BE2C (cell line): Measurements from ENCODE around the gene NUAK1.

ENCODE experiments used
- DNase-seq: peaks from one replicate; pipeline ENCODE4 v3.0.0-alpha.2; 2020
- H3K27me3 ChIP-seq: fragments of 250-450 bp; sonication (Bioruptor Pico); 2 replicates; pipeline ENCODE4 v1.5.1; 2020; ENCODE audit warnings: mild to moderate bottlenecking
- H3K36me3 ChIP-seq: fragments of 250-450 bp; sonication (Bioruptor Pico); 2 replicates; pipeline ENCODE4 v1.5.1; 2020; ENCODE audit warnings: mild to moderate bottlenecking
- H3K4me1 ChIP-seq: fragments of 250-450 bp; sonication (Bioruptor Pico); 2 replicates; pipeline ENCODE4 v1.5.1; 2020
- H3K4me3 ChIP-seq: 2 replicates; pipeline ENCODE4 v1.5.1; 2011; ENCODE audit warnings: low read depth, low read length
- H3K9me3 ChIP-seq: fragments of 250-450 bp; sonication (Bioruptor Pico); 2 replicates; pipeline ENCODE4 v1.5.1; 2020
- CTCF ChIP-seq: IDR thresholded peaks from 2 replicates; pipeline ENCODE4 v1.5.1; 2012; ENCODE audit warnings: mild to moderate bottlenecking, low read depth, low read length

NUAK1 gene

DNA sequence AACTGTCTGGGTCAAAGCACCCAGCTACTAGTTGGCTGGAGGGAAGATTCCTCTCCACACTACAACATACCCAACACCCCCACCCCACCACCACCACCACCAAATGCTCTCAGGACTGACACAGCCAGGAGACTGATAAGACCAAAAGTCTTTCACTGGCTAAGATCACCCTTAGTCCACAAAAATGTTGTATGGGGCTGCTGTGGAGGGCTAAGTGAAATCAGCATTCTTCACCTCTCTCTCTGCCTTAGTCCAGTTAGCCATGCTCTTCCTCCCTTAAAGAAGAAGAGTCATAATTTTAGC is 106.2 kb downstream of the NUAK1 start:
- H3K4me1 ChIP-seq: no peaks in the 10 kb centered on the region
- TF ChIP-seq CTCF: no peak
- H3K9me3 ChIP-seq: no peaks in the 10 kb centered on the region
- H3K27me3 ChIP-seq: no peaks in the 10 kb centered on the region; the same call in 1 of the 2 replicates
- no peak for DNase-seq
- no peak overlapping the region for H3K4me3 ChIP-seq
- no peaks in the 10 kb centered on the region for H3K36me3 ChIP-seq

GRCh38 chr12:106031761-106032622 is 106.8 kb downstream of the NUAK1 start:
- no peaks in the 10 kb centered on the region for H3K9me3 ChIP-seq
- no peak for DNase-seq
- H3K27me3 ChIP-seq: no peaks in the 10 kb centered on the region; the same call in 1 of the 2 replicates
- H3K4me1 ChIP-seq: no peaks in the 10 kb centered on the region
- no peaks in the 10 kb centered on the region for H3K36me3 ChIP-seq
- TF ChIP-seq CTCF: no peak
- no peak overlapping the region for H3K4me3 ChIP-seq

DNA sequence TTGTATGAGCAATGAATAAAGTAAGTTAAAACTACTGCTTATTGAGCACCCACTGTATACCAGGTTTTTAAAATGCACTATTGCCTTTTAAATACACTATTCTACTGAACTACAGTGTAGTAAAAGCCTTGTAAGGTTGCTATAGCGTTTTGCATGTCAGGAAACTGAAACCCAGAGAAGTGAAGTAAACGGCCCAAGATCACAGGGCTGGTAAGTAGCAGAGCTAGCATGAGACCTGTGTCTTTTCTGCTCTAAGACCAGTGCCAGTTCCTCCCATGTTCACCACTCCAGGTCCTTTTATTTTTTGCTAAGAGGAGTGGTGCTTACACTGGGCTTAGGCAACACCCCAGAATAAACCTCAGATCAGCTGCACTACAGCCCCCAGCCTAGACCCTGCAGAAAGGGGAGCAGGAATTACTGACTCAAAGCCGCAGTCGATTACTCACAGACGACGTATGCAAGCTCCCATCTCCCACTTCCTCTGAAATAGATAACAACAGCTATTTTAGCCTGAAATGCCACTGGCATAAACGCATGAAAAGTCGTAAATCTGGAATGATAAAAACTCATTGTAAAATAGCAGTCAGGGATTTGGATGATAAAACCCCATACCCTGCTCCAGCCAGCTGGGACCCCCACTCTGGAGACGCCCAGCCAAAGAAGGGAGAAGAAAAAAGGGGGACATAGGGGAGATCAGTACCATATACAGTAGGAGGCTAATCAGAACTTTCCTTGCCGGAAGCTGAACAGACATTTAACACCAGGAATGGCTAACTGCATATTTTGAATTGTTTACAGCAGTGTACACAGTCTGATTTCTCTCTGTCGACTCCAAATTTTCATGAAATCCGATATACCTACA is 108.3 kb downstream of the NUAK1 start:
- no peaks in the 10 kb centered on the region for H3K9me3 ChIP-seq
- TF ChIP-seq CTCF: no peak
- H3K27me3 ChIP-seq: no peaks in the 10 kb centered on the region; the same call in 1 of the 2 replicates
- DNase-seq: no peak
- no peak overlapping the region for H3K4me3 ChIP-seq
- H3K4me1 ChIP-seq: no peaks in the 10 kb centered on the region
- H3K36me3 ChIP-seq: no peaks in the 10 kb centered on the region

DNA sequence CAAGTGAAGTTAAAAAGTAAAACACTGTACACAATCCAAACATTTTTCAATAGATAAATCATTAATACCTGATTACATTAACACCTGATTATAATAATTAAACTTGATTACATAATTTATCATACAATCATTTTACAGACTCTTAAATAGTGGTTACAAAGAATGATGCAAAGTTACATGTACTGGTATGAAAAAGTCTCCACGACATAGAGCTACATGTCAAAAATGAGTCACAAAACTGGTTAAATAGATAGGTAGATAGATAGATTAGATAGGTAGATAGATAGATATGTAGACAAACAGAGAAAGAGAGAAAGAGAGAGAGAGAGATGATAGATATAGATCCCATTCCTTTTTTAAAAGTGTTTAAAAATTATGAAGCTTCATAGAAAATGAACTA is 109.2 kb downstream of the NUAK1 start:
- DNase-seq: no peak
- H3K36me3 ChIP-seq: no peaks in the 10 kb centered on the region
- no peaks in the 10 kb centered on the region for H3K9me3 ChIP-seq
- H3K4me3 ChIP-seq: no peak overlapping the region
- no peak for TF ChIP-seq CTCF
- H3K27me3 ChIP-seq: no peaks in the 10 kb centered on the region; the same call in 1 of the 2 replicates
- H3K4me1 ChIP-seq: no peaks in the 10 kb centered on the region

DNA sequence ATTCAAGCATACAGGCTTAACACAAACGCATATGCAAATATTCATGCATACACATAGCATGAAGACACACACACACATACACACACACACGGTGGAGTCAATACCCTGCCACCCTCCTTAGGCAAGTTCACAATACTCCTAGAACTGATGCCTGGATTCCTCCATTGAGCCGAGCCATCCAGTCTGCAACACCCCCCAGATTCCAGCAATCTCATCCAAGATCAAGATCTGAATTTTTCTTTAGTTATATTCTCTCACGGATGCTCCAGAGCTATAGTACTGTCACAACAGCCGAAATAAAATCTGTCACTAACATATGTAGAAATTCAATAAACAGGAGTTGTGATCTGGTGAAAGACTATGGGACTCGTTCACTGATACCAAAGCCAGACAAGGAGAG is 110.8 kb downstream of the NUAK1 start:
- no peaks in the 10 kb centered on the region; the same call in 1 of the 2 replicates for H3K27me3 ChIP-seq
- no peak for TF ChIP-seq CTCF
- no peaks in the 10 kb centered on the region for H3K9me3 ChIP-seq
- H3K4me1 ChIP-seq: no peaks in the 10 kb centered on the region
- H3K36me3 ChIP-seq: no peaks in the 10 kb centered on the region
- DNase-seq: no peak
- no peak overlapping the region for H3K4me3 ChIP-seq
